GM06990 (cell line): ENCODE measurements around the gene KAT6B.

Source experiments
- DNase-seq: peaks from one replicate; pipeline ENCODE4 v3.0.0-alpha.2; 2011; ENCODE audit not compliant: insufficient read length; ENCODE audit errors: extremely low read depth
- H3K27me3 ChIP-seq: replicated peaks from 2 replicates; pipeline ENCODE4 v1.6.0; 2011; ENCODE audit warnings: low read length; ENCODE audit not compliant: control insufficient read depth, insufficient read depth
- H3K36me3 ChIP-seq: 2 replicates; pipeline ENCODE4 v1.5.1; 2011; ENCODE audit warnings: low read length; ENCODE audit not compliant: control insufficient read depth, insufficient read depth
- H3K4me3 ChIP-seq: replicated peaks from 2 replicates; pipeline ENCODE4 v1.5.1; 2011; ENCODE audit warnings: low read depth, mild to moderate bottlenecking, control low read depth, low read length
- CTCF ChIP-seq: IDR thresholded peaks from 2 replicates; pipeline ENCODE4 v1.5.1; 2011; ENCODE audit warnings: low read length, control low read depth, mild to moderate bottlenecking, inconsistent platforms; ENCODE audit not compliant: insufficient read depth, poor library complexity, severe bottlenecking

The KAT6B gene

GRCh38 chr10:74958316-74958715 is 131.9 kb downstream of the KAT6B start:
- no peak for DNase-seq
- Histone ChIP-seq H3K27me3 (no peaks in the 10 kb centered on the region), H3K36me3 (no peaks in the 10 kb centered on the region), H3K4me3 (no peak overlapping the region)
- TF ChIP-seq CTCF: no peak

DNA sequence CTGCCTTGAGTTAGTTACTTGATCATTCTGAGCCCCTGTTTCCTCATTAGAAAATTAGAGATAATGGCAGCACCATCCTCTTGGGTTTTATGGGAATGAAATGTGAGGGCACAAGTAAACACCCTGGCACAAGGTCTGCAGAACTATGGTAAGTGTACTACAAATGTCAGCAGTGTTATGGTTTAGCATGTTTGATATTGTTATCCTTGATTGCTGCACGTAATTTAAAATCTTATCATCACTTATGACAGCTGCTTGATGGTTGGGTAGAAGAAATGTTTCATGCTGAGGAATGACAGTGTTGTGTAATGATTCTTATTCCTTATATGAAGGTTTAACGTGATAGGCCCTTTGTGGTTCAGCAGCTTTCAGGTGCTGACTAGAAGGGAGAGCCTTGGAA is 134.3 kb downstream of the KAT6B start:
- Histone ChIP-seq H3K36me3 (no peaks in the 10 kb centered on the region), H3K4me3 (no peak overlapping the region), H3K27me3 (no peaks in the 10 kb centered on the region)
- TF ChIP-seq CTCF: no peak
- no peak for DNase-seq

DNA sequence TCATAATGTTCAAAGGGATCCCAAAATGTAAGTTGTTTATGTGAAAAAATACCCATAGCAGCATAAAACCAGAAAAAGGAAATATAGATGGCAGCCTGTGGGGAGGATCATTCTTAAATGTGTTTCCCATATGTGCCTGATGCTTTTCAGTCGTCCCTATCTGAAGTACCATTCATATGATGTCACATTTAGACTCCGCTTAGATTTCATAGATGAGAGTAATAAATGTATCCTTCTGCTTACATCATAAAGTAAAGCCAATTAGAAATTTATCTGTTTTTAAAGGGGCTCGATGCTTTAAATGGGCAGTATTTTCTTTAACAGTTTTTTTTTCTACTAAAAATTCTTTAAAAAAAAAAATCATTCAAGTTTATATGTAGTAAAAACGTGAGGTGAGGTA is 136.1 kb downstream of the KAT6B start:
- TF ChIP-seq CTCF: no peak
- H3K27me3 ChIP-seq: no peaks in the 10 kb centered on the region

DNA sequence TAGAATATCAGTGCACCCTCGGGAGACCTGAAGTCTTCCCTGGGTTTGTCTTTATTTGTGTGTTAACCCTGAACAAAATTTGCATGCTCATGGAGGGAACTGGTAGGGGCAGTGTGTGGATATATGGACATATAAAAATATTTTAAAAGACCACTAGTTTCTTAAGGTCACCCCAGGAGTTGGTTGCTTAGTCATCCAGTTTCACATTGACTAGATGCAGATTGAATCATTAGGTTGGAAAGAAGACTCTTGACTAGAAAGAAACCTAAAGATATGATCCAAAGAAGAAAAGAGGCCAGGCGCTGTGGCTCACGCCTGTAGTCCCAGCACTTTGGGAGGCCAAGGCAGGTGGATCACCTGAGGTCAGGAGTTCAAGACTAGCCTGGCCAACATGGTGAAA is 137.1 kb downstream of the KAT6B start:
- peaks cover 1% of the 10 kb centered on the region; the same call in 1 of the 2 replicates for H3K36me3 ChIP-seq
- peak; percentile 41 for DNase-seq

More for the DNA sequence above, 136.1 kb downstream of the KAT6B start:
- Histone ChIP-seq H3K36me3 (peaks cover 1% of the 10 kb centered on the region; the same call in 1 of the 2 replicates), H3K4me3 (no peak overlapping the region)
- DNase-seq: no peak

GRCh38 chr10:74967911-74968666 is 141.7 kb downstream of the KAT6B start:
- Histone ChIP-seq H3K36me3 (peaks cover 1% of the 10 kb centered on the region; the same call in 1 of the 2 replicates), H3K27me3 (no peaks in the 10 kb centered on the region), H3K4me3 (no peak overlapping the region)
- no peak for DNase-seq
- TF ChIP-seq CTCF: no peak

More for the DNA sequence above, 137.1 kb downstream of the KAT6B start:
- H3K27me3 ChIP-seq: no peaks in the 10 kb centered on the region
- no peak overlapping the region for H3K4me3 ChIP-seq
- TF ChIP-seq CTCF: no peak
